GM18858 (cell line): ENCODE data around the gene NDUFB10.
A peak's percentile ranks its signal among the peaks of the same experiment; 100 is the strongest.
"Not testable (repeated sequence)": the region's sequence is repeated elsewhere in the genome, so short reads cannot be mapped to it uniquely, and the experiment has no call there.

Experiments
- ATAC-seq: cut with Tn5 transposase; IDR thresholded peaks from one replicate; pipeline ENCODE4 v1.9.1; 2021; ENCODE audit not compliant: unreplicated experiment

The NDUFB10 gene

DNA sequence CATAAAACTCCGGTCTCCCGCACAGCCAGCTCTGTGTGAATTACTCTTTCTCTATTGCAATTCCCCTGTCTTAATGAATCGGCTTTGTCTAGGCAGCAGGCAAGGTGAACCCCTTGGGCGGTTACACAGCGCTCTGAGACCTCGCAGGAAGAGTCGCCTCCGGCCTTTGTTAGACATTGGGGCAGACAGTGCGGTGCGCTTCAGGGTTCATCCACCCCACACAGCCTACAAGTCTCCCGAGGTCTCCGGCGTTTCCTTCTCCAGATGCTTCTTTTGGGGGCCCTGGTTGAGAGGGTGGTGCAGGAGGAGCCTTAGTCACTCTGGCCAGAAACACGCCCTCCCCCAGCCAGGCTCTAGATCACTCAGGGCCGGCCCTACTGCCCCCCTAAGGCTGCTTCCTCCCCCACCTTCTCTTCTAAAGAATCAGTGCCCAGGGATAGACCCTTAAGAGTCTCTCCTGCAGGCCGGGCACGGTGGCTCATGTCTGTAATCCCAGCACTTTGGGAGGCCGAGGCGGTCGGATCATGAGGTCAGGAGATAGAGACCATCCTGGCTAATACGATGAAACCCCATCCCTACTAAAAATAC lies 14.6 kb upstream of the NDUFB10 start:
- no peak for ATAC-seq

- no peak for ATAC-seq
Observed at GRCh38 chr16:1945559-1946391, 13.6 kb upstream of the NDUFB10 start.

GRCh38 chr16:1946495-1947368 lies 12.6 kb upstream of the NDUFB10 start:
- ATAC-seq = no peak

- no peak for ATAC-seq
Observed at GRCh38 chr16:1947369-1947670, 12.0 kb upstream of the NDUFB10 start.

- no peak for ATAC-seq
Observed at GRCh38 chr16:1949507-1949906, 9.8 kb upstream of the NDUFB10 start.

DNA sequence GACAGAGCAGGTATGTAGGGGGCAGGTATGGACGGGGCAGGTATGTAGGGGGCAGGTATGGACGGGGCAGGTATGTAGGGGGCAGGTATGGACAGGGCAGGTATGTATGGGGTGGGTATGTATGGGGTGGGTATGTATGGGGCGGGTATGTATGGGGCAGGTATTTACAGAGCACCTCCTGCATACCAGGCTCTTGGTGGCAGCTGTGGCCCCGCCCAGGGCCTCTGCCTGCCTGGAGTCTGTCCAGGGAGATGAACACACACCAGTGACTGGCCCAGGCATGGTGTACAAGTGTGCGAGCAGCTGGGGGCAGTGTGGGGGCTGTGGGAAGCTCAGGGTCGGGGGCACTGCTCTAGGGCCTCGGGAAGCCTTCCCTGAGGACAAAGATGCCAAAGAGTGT lies 9.3 kb upstream of the NDUFB10 start:
- ATAC-seq = no peak

DNA sequence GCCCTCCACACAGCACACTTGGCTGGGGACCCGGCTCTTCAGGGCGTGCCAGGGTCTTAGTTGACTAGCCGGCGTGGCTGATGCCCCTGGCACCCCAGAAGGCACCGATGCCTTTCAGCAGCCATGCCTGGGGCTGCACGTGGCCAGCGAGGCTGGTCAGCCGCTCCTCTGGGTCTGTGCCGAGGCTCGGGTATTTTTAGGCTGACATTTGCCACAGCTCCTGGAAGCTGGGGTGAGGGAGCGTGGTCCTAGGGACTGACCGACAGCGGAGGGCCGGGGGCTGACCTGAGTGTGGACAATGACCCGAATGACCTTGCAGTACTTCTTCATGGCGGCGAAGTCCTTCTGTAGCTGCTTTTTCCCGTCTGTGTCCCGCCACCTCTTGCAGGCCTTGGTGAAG lies 8.8 kb upstream of the NDUFB10 start:
- ATAC-seq = no peak

DNA sequence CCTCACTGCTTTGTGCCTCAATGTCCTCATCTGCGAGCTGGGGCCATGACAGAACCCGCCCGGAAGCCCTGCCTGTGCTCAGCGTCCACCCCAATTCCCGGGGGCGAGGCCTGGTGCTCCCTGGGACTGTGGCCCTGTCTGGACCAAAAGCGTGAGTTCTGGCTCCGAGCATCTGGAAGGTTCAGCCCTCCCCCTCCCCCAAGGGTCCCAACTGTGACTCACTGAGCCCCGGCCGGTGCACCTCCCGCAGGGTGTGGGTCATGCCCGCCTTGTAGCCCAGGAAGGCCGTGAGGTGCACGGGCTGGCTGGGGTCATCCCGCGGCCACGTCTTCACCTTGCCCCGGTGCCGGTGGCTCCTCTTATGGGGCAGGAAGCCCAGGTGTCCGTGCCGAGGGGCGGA lies 5.6 kb upstream of the NDUFB10 start:
- ATAC-seq = no peak

DNA sequence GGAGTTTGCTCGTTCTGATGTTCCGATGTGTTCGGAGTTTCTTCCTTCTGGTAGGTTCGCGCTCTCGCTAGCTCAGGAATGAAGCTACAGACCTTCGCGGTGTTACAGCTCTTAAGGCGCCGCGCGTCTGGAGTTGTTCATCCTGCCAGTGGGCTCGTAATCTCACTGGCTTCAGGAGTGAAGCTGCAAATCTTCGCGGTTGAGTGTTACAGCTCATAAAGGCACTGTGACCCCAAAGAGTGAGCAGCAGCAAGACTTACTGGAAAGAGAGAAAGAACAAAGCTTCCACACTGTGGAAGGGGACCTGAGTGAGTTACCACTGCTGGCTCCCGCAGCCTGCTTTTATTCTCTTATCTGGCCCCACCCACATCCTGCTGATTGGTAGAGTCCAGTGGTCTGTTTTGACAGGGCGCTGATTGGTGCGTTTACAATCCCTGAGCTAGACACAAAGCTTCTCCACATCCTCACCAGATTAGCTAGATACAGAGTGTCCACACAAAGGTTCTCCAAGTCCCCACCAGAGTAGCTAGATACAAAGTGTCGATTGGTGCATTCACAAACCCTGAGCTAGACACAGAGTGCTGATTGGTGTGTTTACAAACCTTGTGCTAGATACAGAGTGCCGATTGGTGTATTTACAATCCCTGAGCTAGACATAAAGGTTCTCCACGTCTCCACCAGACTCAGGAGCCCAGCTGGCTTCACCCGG lies 1.8 kb upstream of the NDUFB10 start:
- ATAC-seq = not testable (repeated sequence)

GRCh38 chr16:1958143-1958491 lies 1.2 kb upstream of the NDUFB10 start:
- not testable (repeated sequence) for ATAC-seq

DNA sequence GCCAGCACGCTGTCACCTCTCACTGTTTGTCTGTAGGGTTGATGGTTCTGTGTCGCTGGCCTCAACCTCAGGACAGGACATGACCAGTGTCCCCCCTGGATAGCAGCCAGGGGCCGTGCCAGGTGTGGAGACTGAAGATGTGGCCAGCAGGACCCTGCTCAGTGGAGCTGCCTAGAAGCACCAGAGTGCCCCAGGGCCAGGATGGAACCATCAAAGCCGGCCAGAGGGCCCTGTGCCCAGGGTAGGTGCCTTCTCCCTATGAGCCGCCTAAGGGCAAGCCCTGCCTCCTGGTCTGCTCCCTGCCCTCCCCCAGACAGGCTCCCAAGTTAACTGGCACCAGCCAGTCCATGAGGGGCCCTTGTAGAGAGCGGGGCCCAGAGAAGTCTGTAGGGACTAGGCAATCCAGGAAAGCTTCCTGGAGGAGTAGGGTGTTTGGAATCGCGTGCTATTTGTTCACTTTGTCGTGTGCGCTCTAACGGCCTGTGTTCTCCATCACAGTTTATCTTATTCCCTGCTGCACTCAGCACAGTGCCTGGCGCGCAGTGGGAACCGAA lies 546 bp upstream of the NDUFB10 start:
- ATAC-seq = no peak

DNA sequence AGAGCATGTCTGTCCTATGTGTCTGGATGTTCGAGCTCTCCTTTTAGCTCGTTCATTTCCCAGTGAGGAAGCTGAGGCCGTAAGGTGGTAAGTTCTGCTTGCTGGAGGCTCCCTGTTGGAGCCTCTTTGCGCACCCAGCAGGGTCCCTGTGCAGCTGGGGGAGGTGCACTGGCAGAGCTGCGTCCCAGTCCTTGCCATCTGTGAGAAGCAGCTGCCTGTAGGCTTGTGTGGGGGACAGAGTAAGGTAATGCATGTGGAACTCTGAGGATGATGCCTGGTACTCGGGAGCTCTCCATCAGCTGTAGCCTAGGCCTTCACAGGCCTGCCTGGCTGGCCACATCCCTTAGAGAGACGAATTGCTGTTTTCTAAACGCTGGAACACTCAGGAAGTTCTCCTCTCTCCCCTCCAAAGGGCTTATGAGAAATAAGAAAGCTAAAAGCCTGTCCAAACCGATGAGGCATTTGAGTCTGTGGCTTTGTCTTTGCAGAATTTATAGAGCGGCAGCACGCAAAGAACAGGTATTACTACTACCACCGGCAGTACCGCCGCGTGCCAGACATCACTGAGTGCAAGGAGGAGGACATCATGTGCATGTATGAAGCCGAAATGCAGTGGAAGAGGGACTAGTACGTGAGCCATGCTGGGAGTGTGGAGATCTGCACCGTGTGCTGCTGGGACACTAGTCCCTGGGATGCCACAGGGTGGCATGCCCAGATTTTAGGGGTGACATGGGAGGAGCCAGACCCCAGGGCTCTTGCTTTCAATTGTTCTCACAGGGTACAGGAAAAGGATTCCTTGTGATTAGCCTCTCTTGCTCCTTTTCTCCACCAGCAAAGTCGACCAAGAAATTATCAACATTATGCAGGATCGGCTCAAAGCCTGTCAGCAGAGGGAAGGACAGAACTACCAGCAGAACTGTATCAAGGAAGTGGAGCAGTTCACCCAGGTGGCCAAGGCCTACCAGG lies 1.6 kb downstream of the NDUFB10 start:
- ATAC-seq = no peak

DNA sequence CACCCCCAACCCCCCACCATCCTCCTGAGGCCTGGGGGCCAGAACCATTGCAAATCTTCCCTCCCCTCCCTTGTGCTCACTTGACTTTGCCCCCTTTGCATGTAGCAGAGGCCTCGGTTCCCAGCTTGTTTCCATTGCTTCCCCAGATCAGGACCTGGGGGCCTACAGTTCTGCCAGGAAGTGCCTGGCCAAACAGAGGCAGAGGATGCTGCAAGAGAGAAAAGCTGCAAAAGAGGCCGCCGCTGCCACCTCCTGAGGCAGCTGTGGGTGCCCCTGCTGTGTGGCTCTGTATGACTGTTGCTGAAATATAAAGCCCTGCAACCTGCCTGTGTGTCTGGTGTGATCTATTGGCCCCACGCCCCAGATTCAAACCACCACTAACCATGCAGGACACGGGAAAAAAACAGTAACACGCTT lies 2.3 kb downstream of the NDUFB10 start:
- no peak for ATAC-seq

DNA sequence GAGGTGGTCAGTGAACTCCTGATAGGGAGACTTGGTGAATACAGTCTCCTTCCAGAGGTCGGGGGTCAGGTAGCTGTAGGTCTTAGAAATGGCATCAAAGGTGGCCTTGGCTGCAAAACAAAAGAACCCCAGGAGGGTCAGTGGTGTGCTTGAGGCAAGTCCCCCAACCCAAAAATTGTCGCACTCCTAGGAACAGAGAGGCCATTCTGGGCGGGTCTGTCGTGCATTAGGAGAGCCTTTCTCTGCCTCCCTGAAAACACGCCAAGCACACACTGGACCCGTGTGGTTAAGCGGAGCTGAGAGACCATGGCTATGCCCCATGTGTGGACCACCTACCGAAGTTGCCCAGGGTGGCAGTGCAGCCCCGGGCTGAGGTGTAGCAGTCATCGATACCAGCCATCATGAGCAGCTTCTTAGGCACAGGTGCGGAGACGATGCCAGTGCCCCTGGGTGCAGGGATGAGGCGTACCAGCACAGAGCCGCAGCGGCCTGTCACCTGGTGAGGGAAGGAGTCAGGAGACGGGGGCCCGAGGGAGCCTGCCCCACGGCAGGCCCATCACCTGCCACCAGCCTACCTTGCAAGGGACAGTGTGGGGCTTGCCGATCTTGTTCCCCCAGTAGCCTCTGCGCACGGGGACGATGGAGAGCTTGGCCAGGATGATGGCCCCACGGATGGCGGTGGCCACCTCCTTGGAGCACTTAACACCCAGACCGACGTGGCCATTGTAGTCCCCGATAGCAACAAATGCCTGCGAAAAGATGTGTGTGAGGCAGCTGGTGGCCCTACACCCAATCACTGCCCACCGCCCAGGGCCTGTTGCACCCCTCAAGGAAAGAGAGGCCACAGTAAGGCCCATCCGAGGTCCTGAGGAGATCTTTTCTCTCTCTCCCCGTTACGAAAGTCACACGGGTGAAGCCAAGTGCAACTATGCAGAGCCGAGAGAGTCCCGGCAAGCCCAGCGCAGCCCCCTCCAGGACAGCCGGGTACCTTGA lies 3.1 kb downstream of the NDUFB10 start:
- ATAC-seq = not testable (repeated sequence)

DNA sequence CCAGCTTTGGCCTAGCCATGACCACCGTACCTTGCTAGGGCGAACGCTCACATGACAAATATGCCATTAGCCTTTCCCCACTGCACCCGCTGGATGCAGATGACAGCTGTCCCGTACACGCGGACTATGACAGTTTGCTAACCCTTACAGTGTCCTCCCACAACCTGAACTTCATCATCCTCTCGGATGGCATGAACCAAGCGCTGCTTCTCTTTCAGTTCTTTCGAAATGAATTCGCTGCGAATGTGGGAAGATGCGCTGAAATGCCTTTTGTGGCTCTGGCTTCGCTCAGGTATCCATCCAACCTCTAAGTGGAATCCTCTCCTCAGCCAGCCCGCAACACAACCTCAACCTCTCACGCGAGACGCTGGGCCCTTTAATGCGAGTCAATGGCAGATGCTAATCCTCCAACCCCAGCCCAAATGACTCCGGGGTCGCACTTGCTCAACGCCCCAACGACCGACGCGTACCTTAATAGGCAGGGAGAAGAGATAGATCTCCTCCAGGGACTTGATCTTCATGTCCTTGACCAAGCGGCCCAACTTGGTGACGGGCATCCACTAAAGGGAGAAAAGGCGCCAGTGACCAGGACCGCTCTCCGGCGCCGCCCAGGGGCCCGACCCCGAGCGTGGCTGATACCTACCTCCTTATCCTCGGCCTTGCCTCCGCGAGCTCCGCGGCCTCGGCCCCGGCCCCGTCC lies 4.6 kb downstream of the NDUFB10 start:
- ATAC-seq = no peak

- ATAC-seq = peak; percentile 71
Observed at GRCh38 chr16:1964506-1965395, 5.4 kb downstream of the NDUFB10 start, which contains the start of gene RPS2. Gene RPS2, minus strand, starts transcription at chr16:1964826. Its CDS starts 201 bp downstream, at chr16:1964625.
